Endothelial cell of umbilical vein (primary cell): ENCODE measurements around the gene CRACR2B. TPM values are rescaled to one million over a fixed set of nuclear protein-coding genes. Genes with fewer than 3 reads are reported as not detected.

ENCODE experiments used
- BruUV-seq: library from RNA; stranded (reverse); fragments of 400-500 nt; replicated peaks from 2 replicates; lab custom pipeline; 2021; lab: Mats Ljungman, UMichigan
- CTCF ChIA-PET: fragments of 300-600, 350-600 bp; sonication (Branson Sonifier 250); formaldehyde crosslinking; loops from one replicate; lab custom pipeline; 2021; ENCODE audit warnings: antibody characterized with exemption, inconsistent platforms; lab: Charles Lee
- POLR2A ChIA-PET: fragments of 300-600, 350-600 bp; sonication (Branson Sonifier 250); formaldehyde crosslinking; loops from one replicate; lab custom pipeline; 2021; ENCODE audit warnings: antibody characterized with exemption, inconsistent platforms; lab: Charles Lee
- DNase-seq: peaks from one replicate; pipeline ENCODE4 v3.0.0-alpha.2; 2011; ENCODE audit warnings: low read depth, low spot score
- FAIRE-seq: peaks from 2 replicates; lab custom pipeline; 2011; peaks lifted over from hg19 to GRCh38; lab: Jason Lieb, UNC
- H2AFZ ChIP-seq: 2 replicates; pipeline ENCODE4 v1.6.0; 2012; ENCODE audit warnings: low read depth, low read length, control low read depth, inconsistent platforms
- H3K27ac ChIP-seq: 2 replicates; pipeline ENCODE4 v1.5.1; 2011; ENCODE audit warnings: low read depth, mild to moderate bottlenecking, control low read depth, low read length, moderate library complexity; ENCODE audit not compliant: insufficient read depth
- H3K27me3 ChIP-seq, 2 experiments: 2 replicates each; pipeline versions ENCODE4 v1.6.0 to v1.6.1; 2011; ENCODE audit warnings: low read length in 2 of 2, mixed read lengths in 1 of 2; ENCODE audit not compliant: control insufficient read depth in 2 of 2, insufficient read depth in 2 of 2
- H3K36me3 ChIP-seq, 2 experiments: 2 replicates in 1 of 2; 3 replicates in 1 of 2; pipeline ENCODE4 v1.5.1; 2011; ENCODE audit warnings: low read length in 2 of 2, mild to moderate bottlenecking in 1 of 2, moderate library complexity in 1 of 2; ENCODE audit not compliant: control insufficient read depth in 2 of 2, insufficient read depth in 2 of 2; ENCODE audit errors: extremely low read depth in 1 of 2
- H3K4me1 ChIP-seq: 3 replicates; pipeline ENCODE4 v1.5.1; 2011; ENCODE audit warnings: mild to moderate bottlenecking, low read length; ENCODE audit not compliant: control insufficient read depth, insufficient read depth; ENCODE audit errors: extremely low read depth
- H3K4me2 ChIP-seq: 2 replicates; pipeline ENCODE4 v1.6.1; 2011; ENCODE audit warnings: low read length, control low read depth, mixed read lengths; ENCODE audit not compliant: insufficient read depth
- H3K4me3 ChIP-seq, 3 experiments: fragments of 200-600 bp in 1 of 3; sonication (generic), shearing (Covaris generic) in 1 of 3; replicated peaks in 1 of 3; 2 replicates each; pipeline ENCODE4 v1.5.1; 2011 to 2016; ENCODE audit warnings: control low read depth in 3 of 3, low read length in 3 of 3, mild to moderate bottlenecking in 2 of 3, inconsistent platforms in 1 of 3, low read depth in 1 of 3, moderate library complexity in 1 of 3; ENCODE audit not compliant: insufficient read depth in 1 of 3
- H3K79me2 ChIP-seq: 2 replicates; pipeline ENCODE4 v1.6.0; 2012; ENCODE audit warnings: low read length, inconsistent platforms; ENCODE audit not compliant: control insufficient read depth, insufficient read depth
- H3K9ac ChIP-seq: replicated peaks from 2 replicates; pipeline ENCODE3; 2011; ENCODE audit warnings: low read length, control low read depth; ENCODE audit not compliant: insufficient read depth; ENCODE audit errors: extremely low read depth
- H3K9me1 ChIP-seq: replicated peaks from 3 replicates; pipeline ENCODE4 v1.6.0; 2011; ENCODE audit warnings: mild to moderate bottlenecking, low read length; ENCODE audit not compliant: control insufficient read depth, insufficient read depth; ENCODE audit errors: extremely low read depth
- H3K9me3 ChIP-seq: replicated peaks from 2 replicates; pipeline ENCODE4 v1.5.1; 2012; ENCODE audit warnings: low read length, inconsistent platforms; ENCODE audit not compliant: control insufficient read depth, insufficient read depth
- H4K20me1 ChIP-seq: replicated peaks from 2 replicates; pipeline ENCODE3; 2011; ENCODE audit warnings: mild to moderate bottlenecking, low read length; ENCODE audit not compliant: control insufficient read depth, insufficient read depth; ENCODE audit errors: extremely low read depth
- EZH2 ChIP-seq: IDR thresholded peaks from 2 replicates; pipeline ENCODE4 v1.6.1; 2012; ENCODE audit warnings: borderline replicate concordance, low read depth, mild to moderate bottlenecking, moderate library complexity, low read length, inconsistent platforms; ENCODE audit not compliant: severe bottlenecking
- FOS ChIP-seq: IDR thresholded peaks from 2 replicates; pipeline ENCODE4 v1.6.1; 2011; ENCODE audit warnings: mild to moderate bottlenecking, low read length, moderate library complexity, borderline replicate concordance; ENCODE audit not compliant: insufficient read depth
- GATA2 ChIP-seq: IDR thresholded peaks from 2 replicates; pipeline ENCODE4 v1.7.0; 2011; ENCODE audit warnings: low read depth, mild to moderate bottlenecking, moderate library complexity, mixed read lengths, low read length; ENCODE audit not compliant: insufficient read length, insufficient read depth
- JUN ChIP-seq: IDR thresholded peaks from 2 replicates; pipeline ENCODE4 v1.6.1; 2011; ENCODE audit warnings: borderline replicate concordance, low read depth; ENCODE audit not compliant: insufficient read length, insufficient read depth
- MAX ChIP-seq: IDR thresholded peaks from 2 replicates; pipeline ENCODE4 v1.6.1; 2011; ENCODE audit not compliant: insufficient read depth, insufficient read length
- MYC ChIP-seq: IDR thresholded peaks from one replicate; pipeline ENCODE4 v1.6.1; 2011; ENCODE audit warnings: mild to moderate bottlenecking, low read depth, low read length
- POLR2A ChIP-seq: IDR thresholded peaks from 2 replicates; pipeline ENCODE4 v1.6.1; 2012; ENCODE audit warnings: low read depth, mild to moderate bottlenecking, control low read depth, low read length
- POLR2AphosphoS5 ChIP-seq: IDR thresholded peaks from 2 replicates; pipeline ENCODE4 v1.6.1; 2012; ENCODE audit warnings: low read depth, mild to moderate bottlenecking, control low read depth, low read length, moderate library complexity; ENCODE audit not compliant: insufficient read depth
- dilution Hi-C: fragments of 300-500 bp; cut with MboI; formaldehyde crosslinking; loops from one replicate; pipeline ENCODE4 v1.15.0; 2019; ENCODE audit warnings: low sequenced_read_pairs; ENCODE audit not compliant: extremely low pct_ligation_motif_present
- intact Hi-C: fragments of 100-400 bp; cut with micrococcal nuclease; formaldehyde crosslinking; loops from one replicate; pipeline ENCODE4 v1.10.0; 2022
- polyA plus RNA-seq, 4 experiments: library from polyadenylated mRNA; depleted of rRNA in 3 of 4; stranded (reverse) in 3 of 4; unstranded in 1 of 4; fragments of >200 nt; gene quantifications; 2 replicates each; pipeline versions ENCODE4 v1.2.1 to v1.2.3, GENCODE V29; 2011 to 2012; ENCODE audit warnings: missing spikeins in 1 of 4
- total RNA-seq: library from RNA; stranded (reverse); gene quantifications from 2 replicates; pipeline ENCODE4 v1.2.3, GENCODE V29; 2021
- TF ChIP-seq, protein P1 (sequence below), 2 donors: IDR thresholded peaks; 1 replicate in 1 of 2; 2 replicates in 1 of 2; pipeline ENCODE4 v1.5.1; 2011; ENCODE audit warnings: low read length in 2 of 2, mild to moderate bottlenecking in 2 of 2, moderate library complexity in 2 of 2, control low read depth in 1 of 2, inconsistent platforms in 1 of 2, low read depth in 1 of 2; ENCODE audit not compliant: insufficient read depth in 1 of 2; ENCODE audit errors: extremely low read depth in 1 of 2

The CRACR2B gene
- total and polyA plus RNA-seq, 2 donors (not counting 3 experiments of a cell fraction or from before 2014, with no cell fraction given), result 8.4 to 9.3 TPM

DNA sequence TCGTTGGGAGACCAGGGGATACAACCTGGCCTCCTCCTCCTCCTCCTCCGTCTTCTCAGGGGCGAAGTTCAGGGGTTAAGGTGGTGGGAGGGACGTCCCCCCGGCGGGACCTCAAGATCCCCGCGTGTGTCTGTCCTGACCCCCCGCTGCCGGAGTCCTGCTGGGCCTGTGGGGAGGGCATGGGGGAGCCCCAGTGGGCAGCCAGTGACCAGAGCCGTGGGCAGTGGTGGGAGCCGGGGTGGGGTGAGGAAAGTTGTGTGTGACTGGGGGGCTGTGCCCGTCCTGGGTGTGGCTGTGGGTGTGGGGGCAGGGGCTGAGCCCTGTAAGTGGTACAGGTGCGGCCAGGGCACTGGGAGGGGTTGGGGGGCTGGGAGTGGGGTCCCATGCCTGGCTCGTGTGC, 25.0 kb downstream of the CRACR2B start:
- H4K20me1 ChIP-seq, result no peaks in the 10 kb centered on the region
- H3K79me2 ChIP-seq, result no peaks in the 10 kb centered on the region
- intact Hi-C loops, result no loop called here
- no peaks in the 10 kb centered on the region for H3K27me3 ChIP-seq
- H3K27ac ChIP-seq, result no peak overlapping the region
- no peak overlapping the region for H3K4me3 ChIP-seq
- DNase-seq (no peak), FAIRE-seq (no peak)
- no peaks in the 10 kb centered on the region for H3K36me3 ChIP-seq
- no peak overlapping the region for H2AFZ ChIP-seq
- ChIA-PET POLR2A (no interaction called here), CTCF (no interaction called here)
- BruUV-seq, result no TSS peak
- H3K9me3 ChIP-seq, result no peaks in the 10 kb centered on the region
- TF ChIP-seq MYC, result no peak
- TF ChIP-seq, protein P1, sequence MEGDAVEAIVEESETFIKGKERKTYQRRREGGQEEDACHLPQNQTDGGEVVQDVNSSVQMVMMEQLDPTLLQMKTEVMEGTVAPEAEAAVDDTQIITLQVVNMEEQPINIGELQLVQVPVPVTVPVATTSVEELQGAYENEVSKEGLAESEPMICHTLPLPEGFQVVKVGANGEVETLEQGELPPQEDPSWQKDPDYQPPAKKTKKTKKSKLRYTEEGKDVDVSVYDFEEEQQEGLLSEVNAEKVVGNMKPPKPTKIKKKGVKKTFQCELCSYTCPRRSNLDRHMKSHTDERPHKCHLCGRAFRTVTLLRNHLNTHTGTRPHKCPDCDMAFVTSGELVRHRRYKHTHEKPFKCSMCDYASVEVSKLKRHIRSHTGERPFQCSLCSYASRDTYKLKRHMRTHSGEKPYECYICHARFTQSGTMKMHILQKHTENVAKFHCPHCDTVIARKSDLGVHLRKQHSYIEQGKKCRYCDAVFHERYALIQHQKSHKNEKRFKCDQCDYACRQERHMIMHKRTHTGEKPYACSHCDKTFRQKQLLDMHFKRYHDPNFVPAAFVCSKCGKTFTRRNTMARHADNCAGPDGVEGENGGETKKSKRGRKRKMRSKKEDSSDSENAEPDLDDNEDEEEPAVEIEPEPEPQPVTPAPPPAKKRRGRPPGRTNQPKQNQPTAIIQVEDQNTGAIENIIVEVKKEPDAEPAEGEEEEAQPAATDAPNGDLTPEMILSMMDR (IDR thresholded peaks at IDR 0.05; ENCODE audit: extremely low read depth in 1 of 2, insufficient read depth in 1 of 2, low read depth in 1 of 2, low read length in 2 of 2), result no peak
- no peak for TF ChIP-seq JUN
- TF ChIP-seq GATA2, result no peak
- TF ChIP-seq POLR2AphosphoS5, result no peak
- no peak for TF ChIP-seq POLR2A
- no peak for TF ChIP-seq FOS
- TF ChIP-seq MAX, result no peak
- TF ChIP-seq EZH2, result no peak
- H3K4me1 ChIP-seq, result peaks cover 5% of the 10 kb centered on the region
- H3K9ac ChIP-seq, result no peak overlapping the region
- H3K9me1 ChIP-seq, result no peaks in the 10 kb centered on the region
- dilution Hi-C loops, result no loop called here
- H3K4me2 ChIP-seq, result no peak overlapping the region
